ENCODE measurements around the gene RHOB. TPM values are rescaled to one million over a fixed set of nuclear protein-coding genes. Genes with fewer than 3 reads are reported as not detected.

RHOB gene
- polyA plus RNA-seq, 1 of the 3 experiments (the other 2 are of a cell fraction) = 50.3 TPM

GRCh38 chr2:20436716-20437470 is 10.0 kb upstream of the RHOB start:
- H3F3A ChIP-seq (replicated peaks; ENCODE audit: insufficient read depth) = no peaks in the 10 kb centered on the region
- H3K79me2 ChIP-seq (ENCODE audit: insufficient read depth) = no peaks in the 10 kb centered on the region
- 76% methylated on average over 7 of the region's 7 CpGs for WGBS (ENCODE audit: low lambda C conversion rate)
- POLR2A ChIA-PET = interaction anchor here (1.2 to 1.8 kb wide), 2 partner anchors 10 to 14 kb away, joined by 3 to 12 read pairs; partner anchors contain the start of gene RHOB
- peaks cover 0 to 5% of the 10 kb centered on the region in 2 experiments; a peak in 1 of 4 replicates for H3K4me1 ChIP-seq (ENCODE audit: control insufficient read depth in 1 of 2, insufficient read depth in 2 of 2, low read depth in 1 of 2, low read length in 1 of 2)
- no peaks in the 10 kb centered on the region for H3K36me3 ChIP-seq (replicated peaks in 1 of 2; ENCODE audit: control insufficient read depth in 1 of 2, insufficient read depth in 2 of 2, low read length in 1 of 2)
- no peak overlapping the region for H3K27ac ChIP-seq (ENCODE audit: low read depth in 2 of 2, low read length in 1 of 2)
- no peak overlapping the region for H2AFZ ChIP-seq (ENCODE audit: low read depth)
- no peaks in the 10 kb centered on the region for H3K9me2 ChIP-seq
- no peak overlapping the region for H3K4me3 ChIP-seq (ENCODE audit: low read depth in 2 of 2, low read length in 1 of 2)
- peaks cover 15% of the 10 kb centered on the region; the same call in 1 of the 2 replicates for H3K27me3 ChIP-seq (ENCODE audit: insufficient read depth)
- H3K4me2 ChIP-seq = no peak overlapping the region
- TF ChIP-seq MXI1 (IDR thresholded peaks at IDR 0.05; ENCODE audit: low read depth, low read length) (no peak), YY1 (IDR thresholded peaks at IDR 0.05; ENCODE audit: low read depth) (no peak), EP300 (IDR thresholded peaks at IDR 0.05; ENCODE audit: borderline replicate concordance in 1 of 2, low read depth in 1 of 2, low read length in 1 of 2) (no peak), GABPA (IDR thresholded peaks at IDR 0.05; ENCODE audit: low read depth) (no peak)
- CTCF ChIA-PET = interaction anchor here (0.9 to 8.0 kb wide), 13 partner anchors 10 to 224 kb away, joined by 3 to 169 read pairs (median 10); partner anchors contain the start of genes HS1BP3 and RHOB
- no peaks in the 10 kb centered on the region for H3K9me3 ChIP-seq
- DNase-seq = no peak
- no peaks in the 10 kb centered on the region for H4K20me1 ChIP-seq (ENCODE audit: insufficient read depth)
- no peak overlapping the region for H3K9ac ChIP-seq

- Histone ChIP-seq H3K9me2 (no peaks in the 10 kb centered on the region), H3K9me3 (no peaks in the 10 kb centered on the region), H3K79me2 (ENCODE audit: insufficient read depth) (no peaks in the 10 kb centered on the region), H2AFZ (ENCODE audit: low read depth) (no peak overlapping the region), H3K9ac (no peak overlapping the region), H3K27ac (ENCODE audit: low read depth in 2 of 2, low read length in 1 of 2) (peak overlapping the region in 1 of 2 experiments; percentile 6; a peak in 1 of 4 replicates), H3K36me3 (replicated peaks in 1 of 2; ENCODE audit: control insufficient read depth in 1 of 2, insufficient read depth in 2 of 2, low read length in 1 of 2) (no peaks in the 10 kb centered on the region), H3K4me3 (ENCODE audit: low read depth in 2 of 2, low read length in 1 of 2) (no peak overlapping the region), H4K20me1 (ENCODE audit: insufficient read depth) (no peaks in the 10 kb centered on the region), H3K27me3 (ENCODE audit: insufficient read depth) (no peaks in the 10 kb centered on the region; the same call in 1 of the 2 replicates), H3F3A (replicated peaks; ENCODE audit: insufficient read depth) (no peaks in the 10 kb centered on the region), H3K4me2 (peak overlapping the region; percentile 39; the same call in 1 of the 2 replicates), H3K4me1 (ENCODE audit: control insufficient read depth in 1 of 2, insufficient read depth in 2 of 2, low read depth in 1 of 2, low read length in 1 of 2) (peaks cover 2 to 6% of the 10 kb centered on the region in 2 experiments; a peak in 2 of 4 replicates)
- ChIA-PET CTCF (interaction anchor here (0.7 to 8.0 kb wide), 15 partner anchors 8 to 223 kb away, joined by 3 to 169 read pairs (median 7); partner anchors contain the start of genes HS1BP3 and RHOB), POLR2A (interaction anchor here (1.1 to 1.2 kb wide), 2 partner anchors 9 to 15 kb away, joined by 3 read pairs; no protein-coding TSS in a partner anchor)
- WGBS (ENCODE audit: low lambda C conversion rate) = 52% methylated on average over 7 of the region's 7 CpGs
- no peak for DNase-seq
- TF ChIP-seq USF2 (IDR thresholded peaks at IDR 0.05; ENCODE audit: borderline replicate concordance, low read depth, low read length) (no peak), RCOR1 (IDR thresholded peaks at IDR 0.05; ENCODE audit: low read length) (no peak), ZBTB33 (IDR thresholded peaks at IDR 0.05; ENCODE audit: borderline replicate concordance, low read depth) (no peak), FOSL2 (IDR thresholded peaks at IDR 0.05; ENCODE audit: borderline replicate concordance, low read depth) (peak; percentile 25; the same call in 1 of the 2 replicates), FOXJ3 (CRISPR knock-in tag; IDR thresholded peaks at IDR 0.05) (no peak)
Observed at GRCh38 chr2:20438334-20439192, 8.3 kb upstream of the RHOB start.

Measured in SK-N-SH (cell line).